OCI-LY1 (cell line): ENCODE data around the gene RNF141.

Experiments used
- H2AFZ ChIP-seq: fragments of 200-600 bp; sonication (generic), shearing (Covaris generic); 2 replicates; pipeline ENCODE4 v1.6.0; 2014; ENCODE audit warnings: antibody characterized with exemption, mild to moderate bottlenecking, low read length
- H3F3A ChIP-seq: fragments of 200-600 bp; sonication (generic), shearing (Covaris generic); 2 replicates; pipeline ENCODE4 v1.6.0; 2014; ENCODE audit warnings: mild to moderate bottlenecking, antibody characterized with exemption, low read length, moderate library complexity; ENCODE audit not compliant: insufficient read depth
- H3K27ac ChIP-seq: fragments of 200-600 bp; sonication (generic); 2 replicates; pipeline ENCODE4 v1.5.1; 2014; ENCODE audit warnings: low read length, mixed run types, mild to moderate bottlenecking, low read depth; ENCODE audit not compliant: poor library complexity, severe bottlenecking
- H3K27me3 ChIP-seq: fragments of 200-600 bp; sonication (generic); 2 replicates; pipeline ENCODE4 v1.6.0; 2014; ENCODE audit warnings: antibody characterized with exemption, mild to moderate bottlenecking, low read length, moderate library complexity; ENCODE audit not compliant: insufficient read depth
- H3K36me3 ChIP-seq: fragments of 200-600 bp; sonication (generic); 2 replicates; pipeline ENCODE4 v1.6.1; 2014; ENCODE audit warnings: mild to moderate bottlenecking, antibody characterized with exemption, low read length, moderate library complexity, mixed read lengths; ENCODE audit not compliant: insufficient read depth
- H3K4me1 ChIP-seq: fragments of 200-600 bp; sonication (generic); 2 replicates; pipeline ENCODE4 v1.5.1; 2014; ENCODE audit warnings: mild to moderate bottlenecking, low read length, moderate library complexity; ENCODE audit not compliant: insufficient read depth, severe bottlenecking
- H3K4me2 ChIP-seq: fragments of 200-600 bp; sonication (generic), shearing (Covaris generic); 2 replicates; pipeline ENCODE4 v1.6.1; 2014; ENCODE audit warnings: low read length
- H3K4me3 ChIP-seq: fragments of 200-600 bp; sonication (generic); 2 replicates; pipeline ENCODE4 v1.5.1; 2014; ENCODE audit warnings: low read length, low read depth, mild to moderate bottlenecking, mixed read lengths; ENCODE audit not compliant: poor library complexity, severe bottlenecking
- H3K79me2 ChIP-seq: fragments of 200-600 bp; shearing (Covaris generic); 2 replicates; pipeline ENCODE4 v1.6.1; 2016; ENCODE audit warnings: mixed run types, low read length, mixed read lengths; ENCODE audit not compliant: insufficient read depth
- H3K9ac ChIP-seq: fragments of 200-600 bp; sonication (generic), shearing (Covaris generic); 2 replicates; pipeline ENCODE4 v1.6.1; 2014; ENCODE audit warnings: mild to moderate bottlenecking, low read length, mixed read lengths
- H3K9me2 ChIP-seq: fragments of 200-600 bp; sonication (generic), shearing (Covaris generic); 2 replicates; pipeline ENCODE4 v1.6.1; 2014; ENCODE audit warnings: low read depth, mild to moderate bottlenecking, low read length, mixed read lengths
- H3K9me3 ChIP-seq: fragments of 200-600 bp; shearing (Covaris generic); 2 replicates; pipeline ENCODE4 v1.6.1; 2014; ENCODE audit warnings: low read length, mixed read lengths
- H4K20me1 ChIP-seq: fragments of 200-600 bp; sonication (generic), shearing (Covaris generic); 2 replicates; pipeline ENCODE4 v1.6.0; 2016; ENCODE audit warnings: mild to moderate bottlenecking, low read length; ENCODE audit not compliant: insufficient read depth
- CTCF ChIP-seq: fragments of 200-600 bp; sonication (generic), shearing (Covaris generic); IDR thresholded peaks from 2 replicates; pipeline ENCODE4 v1.5.1; 2017; ENCODE audit warnings: mild to moderate bottlenecking, antibody characterized with exemption, low read length, moderate library complexity, mixed read lengths
- EZH2 ChIP-seq: fragments of 200-600 bp; sonication (generic), shearing (Covaris generic); IDR thresholded peaks from 2 replicates; pipeline ENCODE4 v1.8.0; 2017; ENCODE audit warnings: borderline replicate concordance, mixed run types, mild to moderate bottlenecking, antibody characterized with exemption, low read length, moderate library complexity, mixed read lengths

Gene RNF141

DNA sequence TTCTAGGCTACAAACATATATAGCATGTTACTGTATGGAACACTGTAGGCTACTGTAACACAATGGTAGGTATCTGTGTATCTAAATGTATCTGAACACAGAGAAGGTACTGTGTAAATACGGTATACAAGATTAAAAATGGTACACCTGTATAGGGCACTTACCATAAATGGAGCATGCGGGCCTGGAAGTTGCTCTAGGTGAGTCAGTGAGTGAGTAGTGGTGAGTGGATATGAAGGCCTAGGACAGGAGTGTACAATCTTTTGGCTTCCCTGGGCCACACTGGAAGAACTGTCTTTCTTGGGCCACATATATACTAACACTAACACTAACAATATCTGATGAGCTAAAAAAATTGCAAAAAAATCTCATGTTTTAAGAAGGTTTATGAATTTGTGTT lies 21.4 kb downstream of the RNF141 start:
- no peaks in the 10 kb centered on the region for H4K20me1 ChIP-seq
- H3K9me3 ChIP-seq = no peaks in the 10 kb centered on the region
- H3K36me3 ChIP-seq = peaks cover 19% of the 10 kb centered on the region; the same call in 1 of the 2 replicates
- TF ChIP-seq EZH2 (no peak), CTCF (no peak)
- H3K4me3 ChIP-seq = no peak overlapping the region
- H3K27ac ChIP-seq = no peak overlapping the region
- H3K27me3 ChIP-seq = no peaks in the 10 kb centered on the region
- H3K9ac ChIP-seq = no peak overlapping the region
- H2AFZ ChIP-seq = no peak overlapping the region
- H3K4me2 ChIP-seq = no peak overlapping the region
- no peaks in the 10 kb centered on the region for H3K9me2 ChIP-seq
- H3K79me2 ChIP-seq = no peaks in the 10 kb centered on the region
- H3K4me1 ChIP-seq = no peaks in the 10 kb centered on the region
- no peaks in the 10 kb centered on the region for H3F3A ChIP-seq

GRCh38 chr11:10518891-10519290 lies 22.1 kb downstream of the RNF141 start:
- H3K27ac ChIP-seq = no peak overlapping the region
- TF ChIP-seq CTCF = no peak
- no peak for TF ChIP-seq EZH2
- no peaks in the 10 kb centered on the region for H3F3A ChIP-seq
- peaks cover 13% of the 10 kb centered on the region; the same call in 1 of the 2 replicates for H3K36me3 ChIP-seq
- H3K9me2 ChIP-seq = no peaks in the 10 kb centered on the region
- H4K20me1 ChIP-seq = no peaks in the 10 kb centered on the region
- no peak overlapping the region for H2AFZ ChIP-seq
- no peaks in the 10 kb centered on the region for H3K79me2 ChIP-seq
- H3K4me2 ChIP-seq = no peak overlapping the region
- no peak overlapping the region for H3K4me3 ChIP-seq
- no peak overlapping the region for H3K9ac ChIP-seq
- H3K4me1 ChIP-seq = no peaks in the 10 kb centered on the region
- no peaks in the 10 kb centered on the region for H3K9me3 ChIP-seq
- H3K27me3 ChIP-seq = no peaks in the 10 kb centered on the region

- Histone ChIP-seq H3K36me3 (peaks cover 13% of the 10 kb centered on the region; the same call in 1 of the 2 replicates), H3K9ac (no peak overlapping the region), H3K27me3 (no peaks in the 10 kb centered on the region)
Measured at GRCh38 chr11:10518123-10518522, 22.9 kb downstream of the RNF141 start.

More at GRCh38 chr11:10518123-10518522, 22.9 kb downstream of the RNF141 start:
- Histone ChIP-seq H3K9me3 (no peaks in the 10 kb centered on the region), H3F3A (no peaks in the 10 kb centered on the region), H3K4me1 (no peaks in the 10 kb centered on the region), H3K27ac (no peak overlapping the region), H3K9me2 (no peaks in the 10 kb centered on the region), H3K4me3 (no peak overlapping the region), H3K79me2 (no peaks in the 10 kb centered on the region), H4K20me1 (no peaks in the 10 kb centered on the region), H2AFZ (no peak overlapping the region), H3K4me2 (no peak overlapping the region)
- TF ChIP-seq CTCF (no peak), EZH2 (no peak)
